ENCODE results near the gene AP1S3.

AP1S3 gene

DNA sequence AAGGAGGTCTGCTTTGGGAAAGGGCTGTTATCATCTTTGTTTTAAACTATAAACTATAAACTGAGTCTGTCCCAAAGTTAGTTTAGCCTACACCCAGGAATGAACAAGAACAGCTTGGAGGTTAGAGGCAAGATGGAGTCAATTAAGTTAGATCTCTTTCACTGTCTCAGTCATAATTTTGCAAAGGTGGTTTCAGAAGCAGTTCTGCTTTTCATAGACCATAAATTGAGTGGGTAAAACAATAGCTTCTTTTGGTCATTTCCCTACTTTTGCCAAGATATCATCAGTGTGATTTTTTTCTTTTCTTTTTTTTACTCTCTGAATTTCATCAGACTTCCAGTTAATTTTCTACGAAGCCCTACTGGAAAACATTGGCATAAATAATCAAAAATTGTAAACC, 117.0 kb downstream of the AP1S3 start:
- H3K36me3 ChIP-seq (ENCODE audit: low read depth): no peaks in the 10 kb centered on the region
- H3K27ac ChIP-seq (ENCODE audit: poor library complexity, severe bottlenecking): no peak overlapping the region
- H3K4me3 ChIP-seq (ENCODE audit: severe bottlenecking): no peak overlapping the region
- no peaks in the 10 kb centered on the region for H3K27me3 ChIP-seq (ENCODE audit: insufficient read depth, poor library complexity, severe bottlenecking)
- ATAC-seq (ENCODE audit: low read depth): no peak
- H3K9me3 ChIP-seq (ENCODE audit: severe bottlenecking): peaks cover 2% of the 10 kb centered on the region
- DNase-seq (ENCODE audit: low spot score): no peak
- peaks cover 12% of the 10 kb centered on the region for H3K4me1 ChIP-seq (ENCODE audit: insufficient read depth, poor library complexity, severe bottlenecking)
- TF ChIP-seq, protein P1, sequence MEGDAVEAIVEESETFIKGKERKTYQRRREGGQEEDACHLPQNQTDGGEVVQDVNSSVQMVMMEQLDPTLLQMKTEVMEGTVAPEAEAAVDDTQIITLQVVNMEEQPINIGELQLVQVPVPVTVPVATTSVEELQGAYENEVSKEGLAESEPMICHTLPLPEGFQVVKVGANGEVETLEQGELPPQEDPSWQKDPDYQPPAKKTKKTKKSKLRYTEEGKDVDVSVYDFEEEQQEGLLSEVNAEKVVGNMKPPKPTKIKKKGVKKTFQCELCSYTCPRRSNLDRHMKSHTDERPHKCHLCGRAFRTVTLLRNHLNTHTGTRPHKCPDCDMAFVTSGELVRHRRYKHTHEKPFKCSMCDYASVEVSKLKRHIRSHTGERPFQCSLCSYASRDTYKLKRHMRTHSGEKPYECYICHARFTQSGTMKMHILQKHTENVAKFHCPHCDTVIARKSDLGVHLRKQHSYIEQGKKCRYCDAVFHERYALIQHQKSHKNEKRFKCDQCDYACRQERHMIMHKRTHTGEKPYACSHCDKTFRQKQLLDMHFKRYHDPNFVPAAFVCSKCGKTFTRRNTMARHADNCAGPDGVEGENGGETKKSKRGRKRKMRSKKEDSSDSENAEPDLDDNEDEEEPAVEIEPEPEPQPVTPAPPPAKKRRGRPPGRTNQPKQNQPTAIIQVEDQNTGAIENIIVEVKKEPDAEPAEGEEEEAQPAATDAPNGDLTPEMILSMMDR (IDR thresholded peaks at IDR 0.05; ENCODE audit: poor library complexity, severe bottlenecking): no peak

DNA sequence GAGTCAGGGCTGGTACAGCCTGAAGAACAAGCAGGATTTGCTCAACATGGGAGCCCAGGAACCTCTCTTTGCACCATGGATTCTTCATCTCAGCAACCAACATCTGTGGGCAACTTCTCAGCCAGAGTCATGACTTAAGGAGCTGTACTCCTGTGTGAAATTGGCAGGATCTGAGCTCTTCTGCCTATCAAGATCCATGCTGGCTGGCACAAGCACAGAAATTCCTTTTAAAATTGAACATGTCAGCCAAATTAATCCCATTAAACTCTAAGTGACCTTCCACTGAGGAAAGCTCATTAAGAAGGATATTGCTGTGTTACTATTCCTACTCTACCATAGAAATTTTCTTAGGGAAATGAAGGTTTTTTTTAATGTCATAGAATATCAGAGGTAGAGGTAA, 124.7 kb downstream of the AP1S3 start:
- Histone ChIP-seq H3K4me3 (ENCODE audit: severe bottlenecking) (no peak overlapping the region), H3K36me3 (ENCODE audit: low read depth) (no peaks in the 10 kb centered on the region), H3K27me3 (ENCODE audit: insufficient read depth, poor library complexity, severe bottlenecking) (no peaks in the 10 kb centered on the region), H3K4me1 (ENCODE audit: insufficient read depth, poor library complexity, severe bottlenecking) (no peaks in the 10 kb centered on the region), H3K9me3 (ENCODE audit: severe bottlenecking) (peaks cover 2% of the 10 kb centered on the region), H3K27ac (ENCODE audit: poor library complexity, severe bottlenecking) (no peak overlapping the region)
- ATAC-seq (ENCODE audit: low read depth) (no peak), DNase-seq (ENCODE audit: low spot score) (no peak)
- TF ChIP-seq, protein P1 (IDR thresholded peaks at IDR 0.05; ENCODE audit: poor library complexity, severe bottlenecking): no peak

DNA sequence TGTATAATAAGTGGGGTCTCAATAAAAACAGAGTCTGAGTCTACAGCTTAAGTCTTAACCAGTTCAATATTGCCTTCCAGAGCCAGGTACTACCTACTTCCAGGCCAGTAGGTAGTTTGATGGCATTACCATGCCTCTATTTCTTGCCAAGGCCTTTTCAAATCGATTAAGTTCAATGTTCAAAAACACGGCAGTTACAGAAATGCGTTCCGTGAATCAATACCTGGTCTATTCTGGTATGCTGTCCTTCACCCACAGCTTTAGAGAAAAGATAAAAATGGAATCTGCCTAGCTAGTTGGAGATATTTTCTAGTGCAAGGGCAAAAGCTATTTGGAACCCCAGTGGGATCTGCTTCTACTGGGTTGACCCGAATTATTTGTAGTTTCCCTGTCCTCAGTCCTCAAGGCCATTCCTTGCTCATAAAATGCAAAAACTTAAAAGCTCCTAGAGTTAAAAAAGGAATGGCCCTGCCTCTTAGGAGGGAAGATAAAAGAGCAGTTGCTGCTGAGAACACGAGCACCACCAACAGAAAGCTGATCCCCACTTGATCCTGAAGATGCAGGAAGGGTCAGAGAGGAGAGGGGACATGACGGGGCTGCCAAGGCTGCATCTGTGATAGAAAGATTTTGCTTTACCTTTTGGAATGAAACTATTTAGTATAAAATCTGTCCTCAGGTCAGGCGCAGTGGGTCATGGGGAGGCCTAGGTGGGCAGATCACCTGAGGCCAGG, 125.6 kb downstream of the AP1S3 start:
- Histone ChIP-seq H3K9me3 (ENCODE audit: severe bottlenecking) (peaks cover 2% of the 10 kb centered on the region), H3K36me3 (ENCODE audit: low read depth) (no peaks in the 10 kb centered on the region), H3K27ac (ENCODE audit: poor library complexity, severe bottlenecking) (no peak overlapping the region), H3K4me1 (ENCODE audit: insufficient read depth, poor library complexity, severe bottlenecking) (peaks cover 7% of the 10 kb centered on the region), H3K27me3 (ENCODE audit: insufficient read depth, poor library complexity, severe bottlenecking) (no peaks in the 10 kb centered on the region), H3K4me3 (ENCODE audit: severe bottlenecking) (no peak overlapping the region)
- TF ChIP-seq, protein P1 (IDR thresholded peaks at IDR 0.05; ENCODE audit: poor library complexity, severe bottlenecking): no peak
- DNase-seq (ENCODE audit: low spot score): no peak
- ATAC-seq (ENCODE audit: low read depth): no peak
